GM23248 (cell line): ENCODE measurements around the gene STK32B. TPM values are rescaled to one million over a fixed set of nuclear protein-coding genes. Genes with fewer than 3 reads are reported as not detected.

Source experiments
- DNase-seq: peaks from one replicate; pipeline ENCODE4 v3.0.0-alpha.2; 2015
- H2AFZ ChIP-seq: fragments of 200-600 bp; sonication (generic); 2 replicates; pipeline ENCODE4 v1.6.1; 2016; ENCODE audit warnings: antibody characterized with exemption
- H3F3A ChIP-seq: fragments of 200-600 bp; sonication (generic); 2 replicates; pipeline ENCODE4 v1.6.1; 2016; ENCODE audit warnings: mild to moderate bottlenecking, antibody characterized with exemption, mixed run types; ENCODE audit not compliant: insufficient read depth
- H3K27ac ChIP-seq: fragments of 200-600 bp; sonication (generic); 2 replicates; pipeline ENCODE4 v1.5.1; 2016; ENCODE audit warnings: mild to moderate bottlenecking
- H3K27me3 ChIP-seq: fragments of 200-600 bp; sonication (generic); replicated peaks from 2 replicates; pipeline ENCODE4 v1.6.1; 2016; ENCODE audit warnings: mild to moderate bottlenecking; ENCODE audit not compliant: insufficient read depth
- H3K36me3 ChIP-seq: fragments of 200-600 bp; sonication (generic); 2 replicates; pipeline ENCODE4 v1.6.1; 2016; ENCODE audit warnings: low read depth, mild to moderate bottlenecking
- H3K4me1 ChIP-seq: fragments of 200-600 bp; sonication (generic); 2 replicates; pipeline ENCODE4 v1.6.1; 2016; ENCODE audit warnings: mild to moderate bottlenecking; ENCODE audit not compliant: insufficient read depth
- H3K4me2 ChIP-seq: fragments of 200-600 bp; sonication (generic); one replicate; pipeline ENCODE4 v1.6.1; 2016; ENCODE audit warnings: mild to moderate bottlenecking; ENCODE audit not compliant: unreplicated experiment
- H3K4me3 ChIP-seq: fragments of 200-600 bp; sonication (generic); 2 replicates; pipeline ENCODE4 v1.5.1; 2016; ENCODE audit warnings: mild to moderate bottlenecking
- H3K79me2 ChIP-seq: fragments of 200-600 bp; sonication (generic); 2 replicates; pipeline ENCODE4 v1.6.1; 2016; ENCODE audit warnings: mild to moderate bottlenecking; ENCODE audit not compliant: insufficient read depth
- H3K9ac ChIP-seq: fragments of 200-600 bp; sonication (generic); 2 replicates; pipeline ENCODE4 v1.6.1; 2016; ENCODE audit warnings: mild to moderate bottlenecking
- H3K9me2 ChIP-seq: fragments of 200-600 bp; sonication (generic); 2 replicates; pipeline ENCODE4 v1.6.1; 2016; ENCODE audit warnings: mixed run types, mild to moderate bottlenecking, moderate library complexity; ENCODE audit not compliant: insufficient read depth
- H3K9me3 ChIP-seq: fragments of 200-600 bp; sonication (generic); one replicate; pipeline ENCODE4 v1.6.1; 2017; ENCODE audit warnings: low read depth
- H4K20me1 ChIP-seq: fragments of 200-600 bp; sonication (generic); 2 replicates; pipeline ENCODE4 v1.6.0; 2016; ENCODE audit not compliant: insufficient read depth
- EZH2 ChIP-seq: fragments of 200-600 bp; sonication (generic); IDR thresholded peaks from 2 replicates; pipeline ENCODE4 v1.6.1; 2018; ENCODE audit warnings: antibody characterized with exemption, mild to moderate bottlenecking; ENCODE audit not compliant: insufficient read depth, poor library complexity, severe bottlenecking
- EZH2phosphoT487 ChIP-seq: fragments of 200-600 bp; sonication (generic); IDR thresholded peaks from 2 replicates; pipeline ENCODE4 v1.6.1; 2018; ENCODE audit warnings: antibody characterized with exemption, moderate library complexity, mild to moderate bottlenecking, low read depth; ENCODE audit not compliant: insufficient read depth
- WGBS, 2 experiments: methylation state at CpG; one replicate each; pipeline ENCODE4 v1.1.6; 2015 to 2017; ENCODE audit warnings: low lambda C conversion rate in 2 of 2, low coverage in 1 of 2; ENCODE audit errors: missing lambda C conversion rate in 2 of 2; 5-methylcytosine and 5-hydroxymethylcytosine counted together
- in situ Hi-C: fragments of 300-500 bp; cut with MboI; formaldehyde crosslinking; loops from 2 replicates; pipeline ENCODE4 v1.15.0; 2020
- polyA plus RNA-seq: library from polyadenylated mRNA; unstranded; fragments of >200 nt; fragmentation: Nextera tagmentation; extraction: Ambion mirVana; gene quantifications from 2 replicates; pipeline ENCODE4 v1.2.1, GENCODE V29; 2016
- total RNA-seq: library from RNA; depleted of rRNA; stranded (reverse); fragments of >200 nt; shearing (Covaris generic); gene quantifications from 2 replicates; pipeline ENCODE4 v1.2.3, GENCODE V29; 2014

STK32B gene
- total and polyA plus RNA-seq, 2 experiments from 2014 or later = 4.9 to 6.1 TPM

DNA sequence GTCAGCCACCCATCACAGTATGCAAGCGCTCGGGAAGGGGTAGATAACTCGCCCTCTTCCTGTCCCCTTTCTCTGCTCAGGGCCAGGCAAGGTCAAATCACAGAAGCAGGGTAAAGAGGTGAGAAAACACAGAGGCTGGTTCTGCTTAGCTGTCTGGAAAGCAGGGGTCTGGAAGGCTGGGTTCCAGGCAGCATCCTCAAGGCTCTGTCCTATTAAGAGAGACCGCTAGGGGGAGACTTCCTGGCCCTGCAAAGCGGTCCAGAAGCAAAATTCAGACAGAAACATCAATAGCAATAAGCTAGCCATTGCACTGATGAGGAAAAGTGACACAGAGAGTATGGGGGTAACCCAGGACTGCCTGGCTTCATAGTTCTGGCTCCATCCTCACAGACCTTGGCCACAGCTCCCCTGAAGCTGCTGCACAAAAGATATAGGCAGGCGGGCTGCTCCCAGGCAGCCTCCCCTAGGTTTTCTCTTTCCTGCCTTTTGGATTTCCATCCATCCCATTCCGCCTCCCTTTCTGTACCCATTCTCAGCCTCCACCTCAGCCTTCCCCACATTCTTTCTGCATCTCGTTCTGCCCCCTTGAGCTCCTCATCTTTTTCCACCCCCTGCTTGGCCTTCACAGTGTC is 348.6 kb downstream of the STK32B start:
- Histone ChIP-seq H3K27ac (no peak overlapping the region), H3K36me3 (no peaks in the 10 kb centered on the region), H2AFZ (no peak overlapping the region), H3K27me3 (no peaks in the 10 kb centered on the region), H4K20me1 (no peaks in the 10 kb centered on the region), H3K4me1 (no peaks in the 10 kb centered on the region), H3K4me2 (no peak overlapping the region), H3K9me2 (no peaks in the 10 kb centered on the region), H3F3A (no peaks in the 10 kb centered on the region), H3K9ac (no peak overlapping the region), H3K4me3 (no peak overlapping the region), H3K9me3 (no peaks in the 10 kb centered on the region), H3K79me2 (no peaks in the 10 kb centered on the region)
- peak; percentile 59 for DNase-seq
- in situ Hi-C loops = no loop called here
- WGBS, 2 experiments = 46 to 57% methylated on average over 8 of the region's 8 CpGs
- TF ChIP-seq EZH2 = no peak
- no peak for TF ChIP-seq EZH2phosphoT487

DNA sequence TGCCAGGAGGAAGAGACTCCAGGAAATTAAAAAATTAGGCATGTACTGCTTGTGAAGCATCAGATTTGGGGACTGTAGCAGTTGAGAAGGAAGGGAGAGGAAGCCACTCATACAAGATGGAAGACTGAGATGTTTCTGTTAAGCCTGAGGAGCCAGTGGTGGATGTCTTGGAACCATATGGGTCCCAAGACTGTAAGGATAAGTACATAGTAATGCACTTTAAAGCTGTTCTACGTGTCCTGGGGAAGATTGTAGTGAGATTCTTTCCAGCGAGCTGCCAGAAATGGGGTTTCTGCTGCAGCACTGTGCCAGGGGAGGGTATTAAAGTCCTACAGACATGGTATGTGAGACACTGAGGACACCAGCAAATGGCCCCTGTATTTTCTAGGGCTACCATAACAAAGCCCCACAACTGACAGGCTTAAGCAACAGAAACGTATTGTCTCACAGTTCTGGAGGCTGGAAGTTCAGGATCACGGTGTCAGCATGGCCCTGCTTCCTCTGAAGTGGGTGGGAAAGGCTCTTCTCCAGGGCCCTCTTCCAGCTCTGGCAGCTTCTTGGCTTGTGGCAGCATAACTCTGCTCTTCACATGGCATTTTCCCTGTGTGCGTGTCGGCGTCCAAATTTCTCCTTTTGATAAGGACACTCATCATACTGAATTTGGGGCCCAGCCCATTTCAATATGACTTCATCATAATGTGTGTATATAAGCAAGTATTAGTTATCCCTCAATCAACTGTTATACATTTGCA is 352.6 kb downstream of the STK32B start:
- no peaks in the 10 kb centered on the region for H4K20me1 ChIP-seq
- H2AFZ ChIP-seq = no peak overlapping the region
- H3K79me2 ChIP-seq = no peaks in the 10 kb centered on the region
- H3K9me3 ChIP-seq = no peaks in the 10 kb centered on the region
- no peaks in the 10 kb centered on the region for H3F3A ChIP-seq
- H3K9ac ChIP-seq = no peak overlapping the region
- H3K27ac ChIP-seq = no peak overlapping the region
- DNase-seq = no peak
- H3K4me3 ChIP-seq = no peak overlapping the region
- no peaks in the 10 kb centered on the region for H3K27me3 ChIP-seq
- TF ChIP-seq EZH2phosphoT487 (no peak), EZH2 (no peak)
- no peaks in the 10 kb centered on the region for H3K9me2 ChIP-seq
- no peak overlapping the region for H3K4me2 ChIP-seq
- 60 to 71% methylated on average over 7 of the region's 7 CpGs for WGBS, 2 experiments
- no peaks in the 10 kb centered on the region for H3K36me3 ChIP-seq
- in situ Hi-C loops = no loop called here
- no peaks in the 10 kb centered on the region for H3K4me1 ChIP-seq

DNA sequence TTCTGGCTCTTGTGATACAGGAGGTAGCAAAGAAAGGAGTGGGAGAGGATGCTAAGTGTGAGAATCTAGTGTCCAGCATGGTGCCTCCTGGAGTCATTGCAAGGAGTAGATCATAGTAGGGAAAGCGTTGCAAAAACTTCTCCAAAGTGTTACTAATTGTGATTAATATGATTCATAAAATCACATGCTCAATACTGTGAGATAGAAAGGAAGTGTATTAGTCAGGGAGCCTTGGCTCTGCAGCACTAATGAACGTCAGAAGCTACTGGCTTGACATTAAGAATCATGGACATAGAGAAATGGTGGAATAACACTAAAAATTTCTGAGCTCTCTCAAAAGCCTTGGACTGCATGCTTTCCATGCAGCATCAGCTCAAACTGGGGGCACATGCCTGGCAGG is 358.0 kb downstream of the STK32B start:
- Histone ChIP-seq H3K4me1 (no peaks in the 10 kb centered on the region), H3K27ac (no peak overlapping the region), H3K4me3 (no peak overlapping the region), H4K20me1 (no peaks in the 10 kb centered on the region), H3K4me2 (no peak overlapping the region), H3F3A (no peaks in the 10 kb centered on the region), H3K27me3 (no peaks in the 10 kb centered on the region), H3K9ac (no peak overlapping the region), H3K36me3 (no peaks in the 10 kb centered on the region), H3K9me2 (no peaks in the 10 kb centered on the region), H2AFZ (no peak overlapping the region), H3K9me3 (no peaks in the 10 kb centered on the region), H3K79me2 (no peaks in the 10 kb centered on the region)
- peak; percentile 63 for DNase-seq
- TF ChIP-seq EZH2 = no peak
- no peak for TF ChIP-seq EZH2phosphoT487
- WGBS, 2 experiments = 2 to 5% methylated on average over 2 of the region's 2 CpGs
- in situ Hi-C loops = no loop called here

DNA sequence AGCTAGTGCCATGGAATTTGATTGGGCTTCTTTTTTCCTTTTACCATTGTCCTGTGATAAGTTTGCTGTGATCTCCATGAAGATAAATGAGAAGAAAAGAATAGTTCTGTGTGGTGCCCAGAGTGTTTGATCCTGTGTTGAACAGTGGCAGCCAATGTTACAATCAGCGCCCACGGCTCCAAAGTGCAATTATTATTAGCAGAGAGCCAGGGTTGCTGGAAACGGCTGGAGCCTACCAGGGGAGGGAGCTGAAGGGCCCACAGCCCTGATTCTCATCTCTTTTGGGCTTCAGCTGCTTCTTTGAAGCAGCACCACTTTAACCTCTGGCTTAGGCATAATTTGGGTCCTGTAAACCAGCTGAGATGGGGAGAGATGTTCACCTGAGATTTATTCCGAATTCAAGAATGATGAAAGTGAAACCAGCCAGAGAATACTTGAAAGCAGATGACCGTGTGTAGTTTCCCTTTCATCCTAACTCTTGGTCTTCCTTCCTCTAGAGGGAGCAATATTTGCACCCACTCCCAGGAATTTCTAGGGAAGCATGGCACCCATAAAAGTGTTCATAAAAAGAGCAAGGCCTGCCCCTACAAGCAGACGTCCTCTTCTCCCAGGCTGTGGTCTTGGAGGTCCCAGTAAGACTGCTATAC is 358.8 kb downstream of the STK32B start:
- no peak overlapping the region for H3K4me2 ChIP-seq
- no peak overlapping the region for H3K4me3 ChIP-seq
- H3K27me3 ChIP-seq = no peaks in the 10 kb centered on the region
- DNase-seq = no peak
- H3K4me1 ChIP-seq = no peaks in the 10 kb centered on the region
- no peaks in the 10 kb centered on the region for H3F3A ChIP-seq
- H2AFZ ChIP-seq = no peak overlapping the region
- in situ Hi-C loops = no loop called here
- no peaks in the 10 kb centered on the region for H3K36me3 ChIP-seq
- WGBS, 2 experiments = 72 to 78% methylated on average over 6 of the region's 6 CpGs
- TF ChIP-seq EZH2phosphoT487 = no peak
- TF ChIP-seq EZH2 = no peak
- no peaks in the 10 kb centered on the region for H3K79me2 ChIP-seq
- H4K20me1 ChIP-seq = no peaks in the 10 kb centered on the region
- H3K9ac ChIP-seq = no peak overlapping the region
- no peaks in the 10 kb centered on the region for H3K9me2 ChIP-seq
- no peak overlapping the region for H3K27ac ChIP-seq
- H3K9me3 ChIP-seq = no peaks in the 10 kb centered on the region
